HG02642 (cell line): ENCODE measurements around the gene NAT14.
"Not testable (repeated sequence)": the region's sequence is repeated elsewhere in the genome, so short reads cannot be mapped to it uniquely, and the experiment has no call there.

Experiments used
- ATAC-seq: cut with Tn5 transposase; IDR thresholded peaks from one replicate; pipeline ENCODE4 v1.9.1; 2021; ENCODE audit warnings: mild to moderate bottlenecking; ENCODE audit not compliant: unreplicated experiment, poor library complexity

The NAT14 gene

GRCh38 chr19:55484593-55485438 lies at the start of gene NAT14:
TSS of gene NAT14 (plus strand) at chr19:55485188. CDS start at chr19:55485709, 521 bp downstream.
- peak; percentile 67 for ATAC-seq

GRCh38 chr19:55436847-55437246 lies 48.1 kb upstream of the NAT14 start:
- no peak for ATAC-seq

- no peak for ATAC-seq
Observed at GRCh38 chr19:55437410-55437809, 47.6 kb upstream of the NAT14 start.

GRCh38 chr19:55439052-55439451 lies 45.9 kb upstream of the NAT14 start:
- ATAC-seq: no peak

GRCh38 chr19:55440411-55441105 lies 44.4 kb upstream of the NAT14 start:
- ATAC-seq: no peak

GRCh38 chr19:55441319-55441691 lies 43.7 kb upstream of the NAT14 start:
- ATAC-seq: no peak

GRCh38 chr19:55441692-55442321 lies 43.2 kb upstream of the NAT14 start:
- no peak for ATAC-seq

- ATAC-seq: no peak
Observed at GRCh38 chr19:55442372-55442961, 42.5 kb upstream of the NAT14 start.

- ATAC-seq: no peak
Observed at GRCh38 chr19:55443045-55443823, 41.8 kb upstream of the NAT14 start, which contains the start of gene SHISA7. TSS of gene SHISA7 (minus strand) at chr19:55443300. CDS start at chr19:55442863, 437 bp downstream.

- no peak for ATAC-seq
Observed at GRCh38 chr19:55443824-55444480, 41.0 kb upstream of the NAT14 start.

GRCh38 chr19:55444646-55445045 lies 40.3 kb upstream of the NAT14 start:
- ATAC-seq: no peak

GRCh38 chr19:55446060-55446459 lies 38.9 kb upstream of the NAT14 start:
- no peak for ATAC-seq

GRCh38 chr19:55447421-55448174 lies 37.4 kb upstream of the NAT14 start:
- no peak for ATAC-seq

- ATAC-seq: not testable (repeated sequence)
Observed at GRCh38 chr19:55448175-55448490, 36.9 kb upstream of the NAT14 start.

- ATAC-seq: no peak
Observed at GRCh38 chr19:55449469-55449868, 35.5 kb upstream of the NAT14 start.

GRCh38 chr19:55451163-55451964 lies 33.6 kb upstream of the NAT14 start:
- no peak for ATAC-seq

GRCh38 chr19:55451965-55452748 lies 32.8 kb upstream of the NAT14 start:
- ATAC-seq: no peak
